Stimulated activated CD4-positive, alpha-beta T cell treated with anti-CD3 and anti-CD28 coated beads, Interleukin-2, amount 100 ng/mL, for 4 hours (primary cell): ENCODE data around the gene MRPL21.
"Not testable (repeated sequence)": the region's sequence is repeated elsewhere in the genome, so short reads cannot be mapped to it uniquely, and the experiment has no call there.

Experiments used
- DNase-seq: peaks from one replicate; pipeline ENCODE4 v3.0.0-alpha.2; 2020; ENCODE audit warnings: low read depth

Gene MRPL21

DNA sequence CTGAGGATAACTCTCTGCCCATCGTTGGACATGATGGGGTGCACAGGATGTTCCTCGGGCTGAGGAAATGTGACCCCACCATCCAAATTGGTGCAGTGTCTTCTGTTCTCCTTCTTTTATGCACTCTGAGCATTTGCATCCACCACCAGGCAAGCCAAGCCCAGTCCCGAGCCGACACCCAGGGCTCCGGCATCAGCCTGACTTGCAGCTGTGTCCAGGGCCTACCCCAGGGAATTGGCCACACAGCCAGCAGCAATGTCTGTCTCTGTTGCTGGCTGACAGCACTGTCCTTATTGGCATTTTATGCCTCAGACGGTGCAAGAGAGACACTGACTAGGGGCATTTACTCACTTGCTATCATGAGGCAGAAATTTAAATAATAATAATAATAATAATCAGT is 36.6 kb downstream of the MRPL21 start:
- DNase-seq, result no peak

DNA sequence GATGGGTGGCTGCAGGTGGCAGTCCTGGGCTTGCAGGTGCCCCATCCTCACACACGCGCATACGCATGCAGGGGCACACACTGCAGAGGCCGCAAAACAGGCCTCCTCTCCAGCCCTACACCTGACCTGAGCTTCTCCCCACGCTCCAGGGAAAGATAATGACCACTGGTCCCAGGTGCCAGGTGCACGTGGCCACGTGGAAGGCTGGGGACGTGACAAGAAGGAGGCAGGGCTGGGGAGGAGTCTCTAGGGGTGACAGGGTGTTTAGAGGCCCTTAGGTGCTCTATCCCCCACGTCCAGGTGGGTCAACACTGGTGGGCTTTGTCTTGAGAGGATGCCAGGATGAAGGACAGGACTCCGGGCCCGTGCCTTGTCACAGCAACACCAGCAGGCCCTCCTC is 38.4 kb downstream of the MRPL21 start:
- no peak for DNase-seq

GRCh38 chr11:68863553-68864265 is 39.9 kb downstream of the MRPL21 start:
- no peak for DNase-seq

GRCh38 chr11:68862421-68862820 is 41.2 kb downstream of the MRPL21 start:
- DNase-seq, result no peak

DNA sequence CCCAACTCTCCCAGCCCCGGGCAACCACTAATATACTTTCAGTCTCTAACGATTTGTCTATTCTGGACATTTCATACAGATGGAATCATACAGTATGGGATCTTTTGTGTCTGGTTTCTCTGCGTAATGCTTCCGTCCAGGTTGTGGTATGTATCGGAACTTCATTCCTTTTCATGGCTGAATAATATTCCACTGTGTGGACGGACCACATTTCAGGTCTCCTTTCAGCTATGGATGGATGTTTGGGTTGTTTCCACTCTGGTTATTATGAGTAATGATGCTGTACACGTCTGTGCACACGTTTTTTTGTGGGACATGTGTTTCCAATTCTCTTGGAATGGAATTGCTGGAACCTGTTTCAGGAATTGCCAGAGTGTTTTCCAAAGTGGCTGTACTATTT is 44.5 kb downstream of the MRPL21 start:
- no peak for DNase-seq

DNA sequence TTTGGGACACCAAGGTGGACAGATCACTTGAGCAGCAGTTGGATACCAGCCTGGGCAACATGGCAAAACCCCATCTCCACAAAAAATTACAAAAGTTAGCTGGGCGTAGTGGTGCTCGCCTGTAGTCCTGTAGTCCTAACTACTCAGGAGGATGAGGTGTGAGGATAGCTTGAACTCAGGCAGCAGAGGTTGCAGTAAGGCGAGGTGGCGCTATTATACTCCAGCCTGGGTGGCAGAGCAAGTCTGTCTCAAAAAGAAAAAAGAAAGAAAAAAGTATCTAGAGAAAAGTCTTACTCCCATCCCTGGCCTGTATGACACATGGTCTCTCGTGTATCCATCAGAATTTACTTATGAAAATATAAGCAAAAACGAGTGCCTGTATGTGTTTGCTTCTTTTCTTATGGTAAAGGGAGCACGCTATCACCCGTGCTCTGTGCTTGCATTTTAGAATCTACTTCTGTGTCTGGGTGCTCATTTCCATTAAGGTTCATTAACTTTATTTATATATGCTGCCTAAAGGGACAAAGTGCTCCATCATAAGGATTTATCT is 46.5 kb downstream of the MRPL21 start:
- no peak for DNase-seq

DNA sequence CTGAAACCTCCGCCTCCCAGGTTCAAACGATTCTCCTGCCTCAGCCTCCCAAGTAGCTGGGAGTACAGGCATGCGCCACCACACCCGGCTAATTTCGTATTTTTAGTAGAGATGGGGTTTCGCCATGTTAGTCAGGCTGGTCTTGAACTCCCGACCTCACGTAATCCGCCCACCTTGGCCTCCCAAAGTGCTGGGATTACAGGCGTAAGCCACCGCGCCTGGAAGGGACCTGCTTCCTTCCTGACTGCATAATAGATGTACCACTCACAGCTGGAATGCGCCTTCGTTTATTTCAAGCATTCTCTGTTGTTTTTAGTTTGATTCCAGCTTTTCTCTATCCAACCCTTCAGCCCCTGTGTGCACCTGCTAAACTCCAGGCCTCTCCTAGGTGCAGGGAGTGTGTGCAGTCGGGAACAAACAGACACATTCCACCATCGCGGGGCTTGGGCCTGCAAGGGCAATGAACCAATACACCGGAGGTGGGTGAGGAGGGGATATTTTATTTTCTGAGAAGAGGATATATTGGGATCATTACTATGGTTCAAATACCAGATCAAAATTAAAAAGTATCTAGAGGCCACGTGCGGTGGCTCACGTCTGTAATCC is 47.1 kb downstream of the MRPL21 start:
- not testable (repeated sequence) for DNase-seq

- no peak for DNase-seq
These were observed 48.2 kb downstream of the MRPL21 start for GRCh38 chr11:68855205-68855981.

DNA sequence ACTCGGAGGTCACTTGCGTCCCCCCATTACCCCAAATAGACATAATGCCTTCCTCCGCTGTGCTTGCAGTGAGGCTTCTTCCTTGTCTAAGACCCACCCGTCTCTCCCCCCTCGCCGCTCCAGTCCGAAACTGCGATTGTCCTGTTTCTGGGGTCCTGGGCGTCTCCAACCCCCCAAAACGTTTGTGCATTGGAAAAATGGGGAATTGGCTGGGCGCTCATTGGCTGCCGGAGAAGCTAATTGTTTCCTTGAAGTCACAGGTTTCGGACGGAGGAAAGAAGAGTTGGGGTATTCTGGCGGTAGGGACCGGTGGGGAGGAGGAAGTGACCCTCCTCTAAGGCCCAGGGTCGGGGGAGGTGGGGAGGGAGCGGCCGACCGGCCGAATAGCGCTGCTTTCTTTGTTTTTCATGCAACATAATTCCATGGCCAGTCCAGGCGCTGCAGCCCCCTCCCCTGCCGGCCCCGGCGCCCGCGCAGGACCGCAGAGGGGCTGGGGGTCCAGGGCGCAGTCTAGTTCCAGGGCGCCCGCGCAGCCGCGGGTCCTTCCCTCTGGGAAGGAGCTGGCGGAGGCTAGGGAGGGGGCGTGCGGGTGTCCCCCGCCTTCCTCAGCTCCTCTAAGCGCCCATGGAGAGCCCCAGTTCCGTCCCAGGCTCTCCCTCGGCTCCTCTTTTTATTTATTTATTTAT is 49.2 kb downstream of the MRPL21 start:
- DNase-seq, result no peak

GRCh38 chr11:68852628-68853027 is 51.0 kb downstream of the MRPL21 start:
- no peak for DNase-seq

DNA sequence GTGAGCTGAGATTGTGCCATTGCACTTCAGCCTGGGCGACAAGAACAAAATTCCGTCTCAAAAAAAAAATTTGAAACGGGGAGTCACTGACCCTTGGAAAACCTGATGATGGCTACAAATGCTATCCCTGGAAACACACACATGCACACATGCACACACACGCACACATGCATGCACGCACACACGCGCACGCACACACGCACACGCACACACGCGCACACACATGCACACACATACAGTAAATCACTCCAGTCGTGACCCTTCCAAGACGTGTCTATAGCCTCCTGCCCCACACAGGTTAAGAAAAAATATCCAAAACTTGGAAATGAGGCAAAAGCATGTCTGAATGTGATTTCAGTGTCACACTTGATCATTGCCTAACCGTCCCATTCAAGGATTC is 55.2 kb downstream of the MRPL21 start:
- DNase-seq, result no peak

DNA sequence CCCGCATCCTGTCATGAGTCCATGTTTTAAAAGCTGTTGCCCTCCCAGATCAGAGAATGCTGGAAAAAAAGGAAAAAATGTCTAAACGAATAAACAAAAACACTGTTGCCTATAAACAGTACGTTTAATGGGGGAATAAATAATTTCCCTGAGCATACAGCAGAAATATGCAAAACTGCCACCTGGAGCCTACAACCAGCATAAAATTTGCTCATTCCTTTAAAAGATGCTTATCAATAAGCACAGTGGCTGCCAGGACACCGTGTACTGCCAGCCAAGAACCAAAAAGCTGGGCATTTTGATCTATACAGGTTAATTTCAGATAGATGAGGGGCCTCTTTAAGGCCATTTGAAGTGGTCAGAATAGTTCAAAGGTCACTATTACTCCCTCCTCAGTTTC is 56.2 kb downstream of the MRPL21 start:
- DNase-seq, result no peak

- DNase-seq, result no peak
These were observed 58.2 kb downstream of the MRPL21 start for GRCh38 chr11:68845351-68846002.

- no peak for DNase-seq
These were observed 58.8 kb downstream of the MRPL21 start for GRCh38 chr11:68844801-68845200.

GRCh38 chr11:68844376-68844775 is 59.3 kb downstream of the MRPL21 start:
- no peak for DNase-seq

DNA sequence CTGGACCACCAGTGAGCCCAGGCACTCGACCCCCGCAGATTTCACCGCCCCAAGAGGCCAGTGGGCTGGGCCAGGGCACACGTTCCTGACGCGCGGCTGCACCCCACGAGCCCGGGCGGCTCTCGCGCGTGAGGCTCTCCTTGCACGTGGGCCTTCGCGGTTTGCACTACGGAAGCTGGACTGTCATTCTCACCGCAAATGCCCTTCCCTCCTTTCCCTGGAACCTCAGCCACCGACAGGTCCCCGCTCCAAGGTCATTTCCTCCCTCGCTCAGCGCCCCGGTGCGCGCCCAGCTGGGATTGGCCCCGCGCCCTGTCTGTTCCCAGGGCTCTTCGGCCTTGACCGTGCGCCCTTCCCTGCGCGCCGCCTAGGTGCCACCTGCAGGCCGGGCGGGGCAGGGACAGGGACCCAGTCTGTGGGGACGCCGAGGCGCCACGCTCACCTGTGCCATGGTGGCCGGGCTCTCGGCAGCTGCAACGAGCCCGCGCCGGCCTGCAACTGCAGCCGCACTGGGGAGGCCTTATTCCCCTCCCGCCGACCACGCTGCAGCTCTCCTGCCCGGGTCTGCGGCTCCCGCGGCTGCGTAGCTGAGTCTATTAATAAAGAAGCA is 59.8 kb downstream of the MRPL21 start:
- DNase-seq, result peak; percentile 62

- peak; percentile 35 for DNase-seq
These were observed 60.5 kb downstream of the MRPL21 start for GRCh38 chr11:68843052-68843561.

- DNase-seq, result no peak
These were observed 61.1 kb downstream of the MRPL21 start for GRCh38 chr11:68842427-68843051.

- peak; percentile 56 for DNase-seq
These were observed 61.8 kb downstream of the MRPL21 start, which contains the start of gene CPT1A for GRCh38 chr11:68841718-68842426. Gene CPT1A (minus strand): TSS chr11:68841916. CDS start chr11:68815474, 26,442 bp downstream.
